ENCODE results near the gene KLHL10.
"Not testable (repeated sequence)": the region's sequence is repeated elsewhere in the genome, so short reads cannot be mapped to it uniquely, and the experiment has no call there.

DNA sequence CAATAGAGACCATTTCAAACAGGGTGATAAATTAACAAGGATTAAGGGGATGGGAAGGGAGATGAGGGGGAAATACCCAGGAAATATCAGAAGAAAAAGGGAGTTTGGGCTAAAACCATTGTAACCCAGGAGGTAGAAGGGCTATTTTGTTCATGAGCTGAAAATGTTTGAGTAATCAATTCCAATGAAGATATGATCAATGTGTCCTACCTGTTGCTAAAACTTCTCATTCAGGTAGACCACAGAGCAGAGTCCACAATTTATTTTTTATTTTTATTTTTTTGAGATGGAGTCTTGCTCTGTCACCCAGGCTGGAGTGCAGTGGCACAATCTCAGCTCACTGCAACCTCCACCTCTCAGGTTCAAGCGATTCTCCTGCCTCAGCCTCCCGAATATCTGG, 1.8 kb downstream of the KLHL10 start:
- TF ChIP-seq, protein P1, sequence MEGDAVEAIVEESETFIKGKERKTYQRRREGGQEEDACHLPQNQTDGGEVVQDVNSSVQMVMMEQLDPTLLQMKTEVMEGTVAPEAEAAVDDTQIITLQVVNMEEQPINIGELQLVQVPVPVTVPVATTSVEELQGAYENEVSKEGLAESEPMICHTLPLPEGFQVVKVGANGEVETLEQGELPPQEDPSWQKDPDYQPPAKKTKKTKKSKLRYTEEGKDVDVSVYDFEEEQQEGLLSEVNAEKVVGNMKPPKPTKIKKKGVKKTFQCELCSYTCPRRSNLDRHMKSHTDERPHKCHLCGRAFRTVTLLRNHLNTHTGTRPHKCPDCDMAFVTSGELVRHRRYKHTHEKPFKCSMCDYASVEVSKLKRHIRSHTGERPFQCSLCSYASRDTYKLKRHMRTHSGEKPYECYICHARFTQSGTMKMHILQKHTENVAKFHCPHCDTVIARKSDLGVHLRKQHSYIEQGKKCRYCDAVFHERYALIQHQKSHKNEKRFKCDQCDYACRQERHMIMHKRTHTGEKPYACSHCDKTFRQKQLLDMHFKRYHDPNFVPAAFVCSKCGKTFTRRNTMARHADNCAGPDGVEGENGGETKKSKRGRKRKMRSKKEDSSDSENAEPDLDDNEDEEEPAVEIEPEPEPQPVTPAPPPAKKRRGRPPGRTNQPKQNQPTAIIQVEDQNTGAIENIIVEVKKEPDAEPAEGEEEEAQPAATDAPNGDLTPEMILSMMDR (IDR thresholded peaks at IDR 0.05) = not testable (repeated sequence)
- not testable (repeated sequence) for TF ChIP-seq POLR2A, EP300 (IDR thresholded peaks at IDR 0.05)

Measured in ovary (tissue), 3 donors.